Measurements from ENCODE around the gene PARD3. TPM values are rescaled to one million over a fixed set of nuclear protein-coding genes. Genes with fewer than 3 reads are reported as not detected.

PARD3 gene
- total RNA-seq, 4 donors from 2014 or later, result 150 to 172 (median 165) TPM

DNA sequence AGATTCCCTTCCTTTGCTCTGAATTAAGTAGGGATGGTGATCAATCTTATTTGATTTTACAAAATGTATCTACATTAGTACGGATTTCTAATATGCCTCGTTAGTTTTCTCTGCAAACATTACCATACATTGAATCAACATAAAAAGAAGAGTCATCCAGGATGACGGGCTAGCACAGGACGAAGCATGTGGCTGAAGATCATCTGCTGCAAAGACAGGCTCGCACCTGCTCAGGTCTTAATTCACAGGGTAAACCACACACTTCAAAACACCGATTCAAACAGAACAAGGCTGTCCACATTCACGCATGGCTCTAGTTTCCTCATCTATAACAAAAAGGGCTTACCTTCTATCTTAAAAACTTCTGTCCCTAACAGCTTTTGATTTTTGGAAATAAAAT, 323.0 kb downstream of the PARD3 start:
- WGBS, 2 donors, result 51 to 57% methylated on average over 7 of the region's 7 CpGs
- H3K4me3 ChIP-seq (ENCODE audit: low read depth, poor library complexity, severe bottlenecking), result no peak overlapping the region
- intact Hi-C loops (cut with DNase I; ENCODE audit: low total_unique reads), result no loop called here
- no peak for TF ChIP-seq CTCF (IDR thresholded peaks at IDR 0.05)
- TF ChIP-seq POLR2A (IDR thresholded peaks at IDR 0.05), result no peak
- no peak for DNase-seq (ENCODE audit: low spot score in 2 of 2)

GRCh38 chr10:34491678-34492077, 323.4 kb downstream of the PARD3 start:
- TF ChIP-seq CTCF (IDR thresholded peaks at IDR 0.05) (no peak), POLR2A (IDR thresholded peaks at IDR 0.05) (no peak)
- no peak for DNase-seq (ENCODE audit: low spot score in 2 of 2)
- H3K4me3 ChIP-seq (ENCODE audit: low read depth, poor library complexity, severe bottlenecking), result no peak overlapping the region
- 35 to 38% methylated on average over 3 of the region's 3 CpGs for WGBS, 2 donors
- intact Hi-C loops (cut with DNase I; ENCODE audit: low total_unique reads), result no loop called here

- TF ChIP-seq POLR2A (IDR thresholded peaks at IDR 0.05), result no peak
- no peak for TF ChIP-seq CTCF (IDR thresholded peaks at IDR 0.05)
- WGBS, 2 donors, result 52 to 54% methylated on average over 7 of the region's 7 CpGs
- intact Hi-C loops (cut with DNase I; ENCODE audit: low total_unique reads), result no loop called here
- no peak overlapping the region for H3K4me3 ChIP-seq (ENCODE audit: low read depth, poor library complexity, severe bottlenecking)
- no peak for DNase-seq (ENCODE audit: low spot score in 2 of 2)
Measured at GRCh38 chr10:34489973-34490745, 324.9 kb downstream of the PARD3 start.

DNA sequence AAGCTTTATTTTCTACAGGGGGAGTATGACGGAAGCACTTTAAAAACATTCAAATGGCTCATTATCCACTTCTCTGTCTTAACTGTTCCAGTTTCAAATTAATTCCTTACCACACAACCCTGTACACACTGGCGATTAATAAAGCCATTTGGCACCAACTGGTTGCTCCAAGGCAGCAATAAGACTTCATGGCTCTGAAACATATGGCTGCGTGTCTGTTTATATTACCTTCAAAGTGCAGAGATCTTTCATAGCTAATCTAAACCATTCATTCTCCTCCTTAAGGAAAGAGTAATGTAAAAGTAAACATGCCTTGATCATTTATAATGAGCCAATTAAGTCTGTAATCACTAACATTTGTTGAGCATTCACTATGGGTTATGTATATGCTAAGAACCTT, 325.7 kb downstream of the PARD3 start:
- TF ChIP-seq POLR2A (IDR thresholded peaks at IDR 0.05), result no peak
- TF ChIP-seq CTCF (IDR thresholded peaks at IDR 0.05), result no peak
- 89% methylated on average over 3 of the region's 3 CpGs for WGBS, 2 donors
- DNase-seq (ENCODE audit: low spot score in 2 of 2), result no peak
- intact Hi-C loops (cut with DNase I; ENCODE audit: low total_unique reads), result no loop called here
- no peak overlapping the region for H3K4me3 ChIP-seq (ENCODE audit: low read depth, poor library complexity, severe bottlenecking)

GRCh38 chr10:34488476-34489130, 326.5 kb downstream of the PARD3 start:
- 97% methylated on average over 21 to 22 of the region's 22 CpGs for WGBS, 2 donors
- TF ChIP-seq POLR2A (IDR thresholded peaks at IDR 0.05) (no peak), CTCF (IDR thresholded peaks at IDR 0.05) (no peak)
- no peak for DNase-seq (ENCODE audit: low spot score in 2 of 2)
- intact Hi-C loops (cut with DNase I; ENCODE audit: low total_unique reads), result no loop called here
- no peak overlapping the region for H3K4me3 ChIP-seq (ENCODE audit: low read depth, poor library complexity, severe bottlenecking)
